Dedifferentiated amniotic fluid mesenchymal stem cell (primary cell): ENCODE data around the gene HTR3A.
"Not testable (repeated sequence)": the region's sequence is repeated elsewhere in the genome, so short reads cannot be mapped to it uniquely, and the experiment has no call there.

Source experiments
- DNase-seq: peaks from one replicate; pipeline ENCODE4 v3.0.0-alpha.2; 2016; ENCODE audit errors: extremely low spot score

Gene HTR3A

DNA sequence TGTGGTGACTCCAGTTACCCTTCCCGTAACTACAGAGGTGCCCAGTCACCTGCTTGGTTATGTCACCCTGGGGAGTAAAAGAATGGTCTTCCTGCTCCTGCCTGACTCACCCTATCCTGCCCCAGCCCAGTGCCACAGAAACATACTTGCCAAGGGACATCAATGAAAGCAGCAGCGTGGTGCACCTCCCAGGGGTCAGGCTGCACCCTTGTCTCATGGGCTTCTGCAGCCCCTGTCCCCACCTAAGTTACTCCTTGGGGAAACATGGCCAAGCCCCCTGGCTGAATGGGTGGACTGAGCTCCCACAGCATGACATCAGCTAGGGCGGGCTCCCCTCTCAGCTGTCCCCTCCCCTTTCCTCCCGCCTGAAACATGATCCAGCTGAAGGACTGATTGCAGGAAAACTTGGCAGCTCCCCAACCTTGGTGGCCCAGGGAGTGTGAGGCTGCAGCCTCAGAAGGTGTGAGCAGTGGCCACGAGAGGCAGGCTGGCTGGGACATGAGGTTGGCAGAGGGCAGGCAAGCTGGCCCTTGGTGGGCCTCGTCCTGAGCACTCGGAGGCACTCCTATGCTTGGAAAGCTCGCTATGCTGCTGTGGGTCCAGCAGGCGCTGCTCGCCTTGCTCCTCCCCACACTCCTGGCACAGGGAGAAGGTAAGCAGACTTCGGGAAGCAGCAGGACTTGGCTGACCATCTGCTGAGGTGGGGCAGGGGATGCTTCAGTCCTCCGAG is at the start of gene HTR3A:
Gene HTR3A, plus strand, starts transcription at position 368 of the 730 bp plus-strand sequence. Its CDS starts 218 bp downstream, at position 586.
- no peak for DNase-seq

DNA sequence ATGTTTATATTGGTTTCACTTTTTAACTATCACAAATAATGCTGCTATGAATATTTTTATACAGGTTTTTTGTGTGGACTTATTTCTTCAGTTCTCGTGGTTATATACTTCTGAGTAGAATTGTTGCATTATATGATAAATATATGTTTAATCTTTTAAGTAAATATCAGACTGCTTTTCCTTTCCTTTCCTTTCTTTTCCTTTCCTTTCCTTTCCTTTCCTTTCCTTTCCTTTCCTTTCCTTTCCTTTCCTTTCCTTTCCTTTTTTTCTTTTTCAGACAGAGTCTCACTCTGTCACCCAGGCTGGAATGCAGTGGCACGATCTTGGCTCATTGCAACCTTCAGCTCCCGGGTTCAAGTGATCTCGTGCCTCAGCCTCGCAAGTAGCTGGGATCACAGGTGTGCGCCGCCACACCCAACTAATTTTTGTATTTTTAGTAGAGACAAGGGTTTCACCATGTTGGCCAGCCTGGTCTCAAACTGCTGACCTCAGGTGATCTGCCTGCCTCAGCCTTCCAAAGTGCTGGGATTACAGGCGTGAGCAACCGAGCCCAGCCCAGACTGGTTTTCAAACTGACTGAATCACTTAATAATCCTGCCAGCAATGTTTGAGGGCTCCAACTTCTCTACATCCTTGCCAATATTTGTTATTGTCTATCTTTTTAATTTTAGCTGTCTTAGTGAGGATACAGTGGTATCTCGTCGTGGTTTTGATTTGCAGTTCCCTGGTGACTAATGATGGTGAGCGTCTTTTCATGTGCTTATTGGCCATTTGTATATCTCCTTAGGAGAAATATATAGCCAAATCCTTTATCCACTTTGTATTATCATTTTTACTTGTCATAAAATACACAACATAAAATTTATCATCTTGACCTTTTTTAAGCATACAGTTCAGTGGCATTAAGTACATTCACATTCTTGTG is 48.4 kb upstream of the HTR3A start:
- no peak for DNase-seq

DNA sequence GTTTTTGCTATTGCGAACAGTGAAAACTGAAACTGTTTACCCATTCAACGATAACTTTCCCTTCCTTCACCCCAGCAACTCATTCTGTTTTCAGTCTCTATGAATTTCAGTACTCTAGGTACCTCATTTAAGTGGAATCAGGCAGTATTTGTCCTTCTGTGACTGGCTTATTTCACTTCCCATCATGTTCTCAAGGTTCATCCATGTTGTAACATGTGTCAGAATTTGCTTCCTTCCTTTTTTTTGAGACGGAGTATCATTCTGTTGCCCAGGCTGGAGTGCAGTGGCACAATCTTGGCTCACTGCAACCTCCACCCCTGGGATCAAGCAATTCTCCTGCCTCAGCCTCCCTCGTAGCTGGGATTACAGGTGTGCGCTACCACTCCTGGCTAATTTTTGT is 46.6 kb upstream of the HTR3A start:
- DNase-seq, result no peak

DNA sequence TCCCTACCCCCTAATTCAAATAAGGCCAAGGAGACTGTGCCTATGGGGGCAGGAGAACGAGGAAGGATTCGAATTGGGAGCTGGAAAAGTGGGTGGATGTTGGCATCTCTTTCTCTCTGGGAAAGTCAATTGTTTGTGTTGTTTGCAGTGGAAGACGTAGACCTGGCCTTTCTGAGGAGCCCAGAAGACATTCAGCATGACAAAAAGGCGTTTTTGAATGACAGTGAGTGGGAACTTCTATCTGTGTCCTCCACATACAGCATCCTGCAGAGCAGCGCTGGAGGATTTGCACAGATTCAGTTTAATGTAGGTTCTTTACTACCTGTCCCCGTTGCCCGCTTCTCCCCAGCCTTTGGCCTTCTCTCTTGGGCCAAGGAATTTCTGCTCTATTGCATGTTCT is 42.1 kb upstream of the HTR3A start:
- DNase-seq, result no peak

DNA sequence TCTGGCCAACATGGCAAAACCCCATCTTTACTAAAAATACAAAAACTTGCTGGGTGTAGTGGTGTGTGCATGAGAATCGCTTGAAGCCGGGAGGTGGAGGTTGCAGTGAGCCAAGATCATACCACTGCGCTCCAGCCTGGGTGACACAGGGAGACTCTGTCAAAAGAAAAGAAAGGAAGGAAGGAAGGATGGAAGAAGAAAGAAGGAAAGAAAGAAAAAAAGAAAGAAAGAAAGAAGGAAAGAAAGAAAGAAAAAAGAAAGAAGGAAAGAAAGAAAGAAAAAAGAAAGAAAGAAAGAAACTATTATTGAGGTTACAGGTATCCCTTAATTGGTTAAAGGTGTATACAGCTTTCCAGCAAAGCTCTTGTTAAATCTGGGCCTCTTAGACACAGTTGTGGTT is 40.7 kb upstream of the HTR3A start:
- DNase-seq, result not testable (repeated sequence)

DNA sequence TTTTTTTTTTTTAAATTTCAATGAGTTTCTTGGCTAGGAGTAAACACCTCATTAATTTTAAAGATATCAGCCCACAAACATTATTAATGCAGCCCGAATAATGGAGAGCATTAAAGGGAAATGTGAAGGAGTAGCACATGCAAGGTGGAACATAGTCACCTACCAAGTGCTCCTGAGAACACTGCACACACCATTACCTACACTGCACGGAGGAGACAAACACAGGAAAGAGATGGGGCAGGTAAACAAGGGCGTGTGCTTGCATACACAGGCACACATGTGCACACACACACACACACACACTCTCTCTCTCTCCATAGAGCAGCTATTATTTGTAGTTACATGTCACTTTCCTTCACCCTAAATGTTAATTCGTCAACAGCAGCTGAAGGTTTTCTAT is 40.1 kb upstream of the HTR3A start:
- DNase-seq, result no peak

DNA sequence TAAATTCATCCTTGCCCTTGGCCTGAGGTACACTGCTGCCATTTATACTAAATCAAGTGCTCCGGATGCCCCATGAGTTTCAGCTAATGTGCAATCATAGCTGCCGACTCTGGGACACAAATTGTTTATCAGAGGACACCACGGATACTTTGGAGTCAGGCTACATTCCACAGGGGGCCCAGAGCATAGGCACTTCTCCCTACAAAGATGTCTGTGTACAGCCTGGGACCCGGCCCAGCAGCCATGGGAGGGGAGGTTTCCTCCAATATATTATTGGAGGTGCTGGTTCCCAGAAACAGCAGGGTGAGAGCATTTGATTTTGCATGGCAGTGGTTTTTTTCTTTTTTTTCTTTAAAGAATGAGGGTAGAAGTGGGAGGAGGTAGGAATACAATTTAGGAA is 39.0 kb upstream of the HTR3A start:
- no peak for DNase-seq

DNA sequence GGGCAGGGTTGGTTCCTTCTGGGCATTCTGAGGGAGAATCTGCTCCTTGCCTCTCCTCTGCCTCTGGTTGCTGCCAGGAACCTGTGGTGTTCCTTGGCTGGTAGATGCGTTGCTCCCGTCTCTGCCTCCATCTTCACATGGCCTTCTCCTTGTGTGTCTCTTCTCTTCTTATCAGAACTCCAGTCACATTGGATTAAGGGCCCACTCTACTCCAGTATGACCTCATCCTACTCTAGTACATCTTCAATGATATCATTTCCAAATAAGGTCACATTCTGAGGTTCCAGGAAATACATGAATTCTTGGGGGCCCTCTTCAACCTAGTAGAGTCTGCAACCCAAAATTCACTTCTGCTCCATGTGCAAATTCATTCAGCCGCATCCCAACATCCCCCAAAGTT is 37.0 kb upstream of the HTR3A start:
- DNase-seq, result no peak

DNA sequence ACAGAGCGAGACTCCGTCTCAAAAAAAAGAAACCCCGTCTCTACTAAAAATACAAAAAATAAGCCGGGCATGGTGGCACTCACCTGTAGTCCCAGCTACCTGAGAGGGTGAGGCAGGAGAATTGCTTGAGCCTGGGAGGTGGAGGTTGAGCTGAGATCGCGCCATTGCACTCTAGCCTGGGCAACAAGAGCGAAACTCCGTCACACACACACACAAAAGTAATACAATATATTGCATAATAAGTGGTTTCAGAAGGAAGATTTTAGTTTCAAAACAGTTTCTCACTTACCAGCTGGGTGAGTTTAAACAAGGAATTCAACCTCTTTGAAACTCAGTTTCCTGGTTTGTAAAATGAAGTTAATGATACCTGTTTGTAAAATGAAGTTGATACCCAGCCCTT is 32.7 kb upstream of the HTR3A start:
- DNase-seq, result no peak

DNA sequence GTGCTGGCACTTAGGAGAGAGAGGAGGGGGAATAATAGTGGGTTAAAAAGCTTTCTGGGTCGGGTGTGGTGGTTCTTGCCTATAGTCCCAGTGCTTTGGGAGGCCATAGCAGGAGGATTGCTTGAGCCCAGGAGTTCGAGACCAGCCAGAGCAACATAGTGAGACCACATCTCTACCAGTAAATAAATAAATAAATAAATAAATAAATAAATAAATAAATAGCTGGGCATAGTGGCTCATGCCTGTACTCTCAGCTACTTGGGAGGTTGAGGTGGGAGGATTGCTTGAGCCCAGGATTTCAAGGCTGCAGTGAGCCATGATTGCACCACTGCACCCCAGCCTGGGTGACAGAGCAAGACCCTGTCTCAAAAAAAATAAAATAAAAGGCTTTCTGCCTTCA is 28.7 kb upstream of the HTR3A start:
- not testable (repeated sequence) for DNase-seq

DNA sequence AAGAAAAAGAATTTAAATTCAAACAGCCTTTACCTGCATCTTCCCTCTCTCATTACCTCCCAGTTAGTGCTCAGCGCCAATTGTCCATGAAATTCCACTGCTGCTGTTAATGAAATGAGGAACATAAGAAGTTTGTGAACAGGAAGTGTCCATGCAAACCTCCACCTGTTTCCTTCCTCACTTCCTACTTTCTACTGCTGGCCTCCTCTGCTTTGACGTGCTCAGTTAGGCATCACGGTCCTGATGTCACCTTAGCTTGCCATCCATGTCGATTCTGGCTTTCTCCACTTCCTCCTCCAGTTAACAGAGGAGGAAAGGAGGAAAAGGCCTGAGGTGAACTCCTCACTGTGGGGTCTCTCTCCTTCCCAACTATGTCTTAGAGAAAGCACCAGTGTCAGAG is 26.9 kb upstream of the HTR3A start:
- no peak for DNase-seq

DNA sequence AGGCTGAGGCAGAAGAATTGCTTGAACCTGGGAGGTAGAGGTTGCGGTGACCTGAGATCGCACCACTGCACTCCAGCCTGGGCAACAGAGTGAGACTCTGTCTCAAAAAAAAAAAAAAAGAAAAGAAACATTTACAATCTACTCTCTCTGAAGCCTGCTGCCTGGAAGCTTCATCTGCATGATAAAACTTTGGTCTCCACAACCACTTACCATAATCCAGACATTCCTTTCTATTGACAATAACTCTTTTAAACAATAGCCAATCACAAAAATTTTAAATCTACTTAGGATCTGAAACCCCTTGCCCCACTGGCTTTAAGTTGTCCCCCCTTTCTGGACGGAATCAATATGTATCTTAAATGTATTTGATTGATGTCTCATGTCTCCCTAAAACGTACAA is 25.0 kb upstream of the HTR3A start:
- DNase-seq, result no peak

DNA sequence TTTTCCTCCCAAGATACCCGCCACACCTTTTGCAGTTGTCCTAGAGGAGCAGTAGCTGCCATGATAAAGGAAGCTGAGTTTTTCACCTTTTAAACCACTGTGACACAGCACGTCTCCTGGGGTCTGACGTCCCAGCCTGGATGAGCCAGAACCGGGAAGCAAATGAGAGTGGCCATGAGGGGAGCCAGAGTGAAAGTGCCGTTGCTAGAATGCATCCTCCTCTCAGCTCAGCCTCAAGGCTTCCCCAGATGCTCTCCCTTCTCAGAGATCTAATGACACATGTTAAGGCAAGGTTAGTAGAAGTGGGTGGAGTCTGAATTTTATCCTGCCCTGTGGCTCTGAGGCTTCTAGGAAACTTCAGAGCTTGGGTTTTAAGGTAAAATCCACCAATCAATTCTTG is 23.4 kb upstream of the HTR3A start:
- DNase-seq, result no peak

DNA sequence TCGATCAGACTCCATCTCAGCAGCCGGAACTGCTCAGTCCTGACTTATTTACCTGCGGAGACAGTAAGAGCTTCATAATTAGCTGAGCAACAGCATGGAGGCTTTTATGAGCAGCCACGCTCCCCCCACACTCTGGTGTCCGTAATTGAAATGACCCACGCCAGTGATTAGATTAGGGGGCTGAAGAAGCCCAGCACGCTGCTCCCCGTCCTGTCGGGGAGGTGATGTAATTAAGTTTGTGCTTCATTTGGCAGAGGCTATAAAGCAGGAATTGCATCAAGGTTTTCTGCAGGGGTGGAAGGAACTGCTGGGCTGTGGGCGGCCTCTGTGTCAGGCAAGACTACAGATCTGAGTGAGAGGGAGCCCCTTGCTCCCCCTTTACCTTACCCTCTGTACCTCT is 22.8 kb upstream of the HTR3A start:
- DNase-seq, result no peak

DNA sequence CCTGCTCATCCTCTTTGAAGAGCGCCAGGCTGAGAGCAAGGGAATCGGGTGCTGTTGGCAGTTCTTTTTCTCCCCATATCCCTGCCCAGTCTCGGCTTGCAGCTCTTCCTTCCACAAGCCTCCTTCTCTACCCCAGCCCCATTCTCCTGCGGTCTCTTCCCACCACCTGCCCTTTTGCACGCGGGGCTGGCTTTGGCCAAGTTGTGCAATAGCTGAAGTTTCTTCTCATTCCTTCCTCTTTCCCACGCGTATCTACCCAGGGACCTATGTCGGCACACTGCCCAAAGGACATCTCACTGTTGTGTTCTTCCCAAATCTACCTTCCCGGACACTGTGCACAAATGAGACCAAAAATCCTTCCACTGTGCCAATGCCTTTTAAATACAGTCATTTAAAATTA is 22.3 kb upstream of the HTR3A start:
- DNase-seq, result no peak

DNA sequence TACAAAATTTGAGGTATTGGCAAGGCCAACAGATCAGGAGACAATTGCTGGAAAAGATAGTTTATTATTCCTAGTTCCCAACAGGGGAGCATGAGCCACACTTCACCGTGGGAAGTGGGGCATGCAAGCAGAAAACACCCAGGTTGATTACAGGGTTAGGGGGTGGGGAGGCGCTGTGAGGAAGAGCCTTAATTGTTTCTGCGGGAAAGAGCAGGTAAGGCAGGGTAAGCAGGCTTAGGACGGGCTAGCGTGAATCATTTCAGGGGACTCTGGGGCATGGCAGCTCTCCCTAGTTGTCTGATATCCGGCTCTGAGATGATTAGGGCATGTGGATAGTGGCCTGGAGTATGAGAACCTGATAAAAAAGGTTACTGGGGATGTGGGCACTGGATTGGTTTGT is 20.7 kb upstream of the HTR3A start:
- no peak for DNase-seq

DNA sequence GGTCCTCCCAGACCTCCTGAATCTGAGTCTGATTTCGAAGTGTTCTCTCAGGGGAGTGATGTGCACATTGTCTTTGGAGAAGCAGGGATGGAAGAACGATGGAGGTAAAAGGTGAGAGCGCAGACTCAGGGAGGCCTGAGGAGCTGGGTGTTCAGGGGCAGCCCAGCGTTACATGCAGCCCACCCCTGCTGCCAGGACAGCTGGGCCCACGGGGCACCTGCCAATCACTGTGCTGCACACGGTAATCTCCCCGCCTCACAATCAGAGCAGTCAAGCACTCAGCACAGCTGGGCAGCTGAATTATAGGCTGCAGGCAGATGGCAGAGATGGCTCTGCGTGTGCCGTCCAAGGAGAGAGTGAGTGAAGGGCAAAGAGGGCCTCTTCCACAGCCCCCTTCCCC is 17.9 kb upstream of the HTR3A start:
- no peak for DNase-seq

DNA sequence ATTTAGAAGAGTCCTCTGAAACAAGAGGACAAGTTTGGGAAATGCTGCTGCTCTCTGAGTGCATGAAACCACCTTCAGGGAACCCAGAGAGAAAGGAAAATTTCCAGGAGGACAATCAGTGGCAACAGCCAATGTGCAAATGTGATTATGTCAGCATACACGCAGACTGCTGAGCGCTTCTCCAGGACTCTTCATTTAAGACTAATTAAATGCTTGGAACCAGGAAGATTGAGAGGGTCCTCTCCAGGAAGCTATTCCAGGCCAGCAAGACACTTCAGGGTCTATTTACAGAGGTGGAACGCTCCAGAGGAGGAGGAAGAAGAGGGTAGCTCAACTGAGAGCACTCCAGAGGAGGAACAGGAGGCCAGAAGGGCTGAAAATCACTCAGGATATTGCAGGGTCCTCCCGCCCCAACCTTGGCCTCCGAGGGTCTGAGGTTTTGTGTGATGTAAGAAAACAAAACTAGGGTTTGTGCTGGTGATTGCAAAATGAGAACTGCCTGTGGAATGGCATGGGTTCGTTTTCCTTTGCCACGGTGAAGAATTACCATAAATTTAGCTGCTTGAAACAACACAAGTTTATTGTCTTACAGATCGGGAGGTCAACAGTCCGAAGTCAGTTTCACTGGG is 14.1 kb upstream of the HTR3A start:
- no peak for DNase-seq

DNA sequence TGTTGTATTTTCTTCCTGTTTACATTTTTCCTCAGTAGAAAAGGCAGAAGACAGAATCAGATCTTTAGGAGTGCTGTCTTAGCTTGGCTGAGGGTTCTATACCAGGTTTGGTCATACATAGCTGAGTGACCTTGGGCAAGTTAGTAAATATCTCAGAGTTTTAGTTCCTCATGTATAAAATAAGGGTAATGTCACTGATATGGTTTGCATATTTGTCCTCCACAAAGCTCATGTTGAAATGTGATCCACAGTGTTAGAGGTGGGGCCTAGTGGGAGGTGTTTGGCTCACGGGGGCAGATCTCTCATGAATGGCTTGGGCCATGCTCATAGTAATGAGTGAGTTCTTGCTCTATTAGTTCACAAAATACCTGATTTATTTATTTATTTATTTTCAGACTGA is 7.5 kb upstream of the HTR3A start:
- DNase-seq, result no peak

DNA sequence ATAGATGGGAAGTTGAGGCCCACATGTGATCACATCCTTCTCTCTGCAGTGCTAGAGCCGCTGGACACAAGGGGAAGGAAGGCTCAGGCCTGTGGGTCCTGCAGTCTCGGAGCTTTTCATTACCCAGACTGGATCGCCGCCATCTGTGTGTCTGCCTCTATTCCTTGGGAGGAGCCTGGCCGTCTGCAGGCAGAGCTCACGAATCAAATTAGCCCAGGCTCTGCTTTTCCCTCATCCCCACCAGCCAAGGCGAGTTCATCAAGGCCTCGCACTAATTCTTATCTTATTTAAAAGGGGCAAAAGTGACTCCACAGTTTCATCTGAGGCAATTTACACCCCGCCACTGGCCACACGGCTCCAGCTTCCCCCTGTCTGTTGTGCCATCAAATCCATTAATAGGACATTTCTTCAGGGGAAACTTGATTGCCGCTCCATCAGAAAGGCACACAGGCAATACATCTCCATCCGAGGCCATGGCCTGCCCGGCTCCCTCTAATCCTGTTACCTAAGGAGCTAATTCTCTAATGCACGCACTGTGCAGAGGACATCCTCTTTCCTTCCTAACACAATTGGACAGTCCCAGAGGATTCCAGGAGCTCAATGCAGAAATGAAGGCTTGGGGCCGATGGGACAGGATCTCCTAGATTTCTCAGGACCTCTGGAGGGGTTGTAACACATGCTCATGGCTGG is 3.3 kb upstream of the HTR3A start:
- no peak for DNase-seq

DNA sequence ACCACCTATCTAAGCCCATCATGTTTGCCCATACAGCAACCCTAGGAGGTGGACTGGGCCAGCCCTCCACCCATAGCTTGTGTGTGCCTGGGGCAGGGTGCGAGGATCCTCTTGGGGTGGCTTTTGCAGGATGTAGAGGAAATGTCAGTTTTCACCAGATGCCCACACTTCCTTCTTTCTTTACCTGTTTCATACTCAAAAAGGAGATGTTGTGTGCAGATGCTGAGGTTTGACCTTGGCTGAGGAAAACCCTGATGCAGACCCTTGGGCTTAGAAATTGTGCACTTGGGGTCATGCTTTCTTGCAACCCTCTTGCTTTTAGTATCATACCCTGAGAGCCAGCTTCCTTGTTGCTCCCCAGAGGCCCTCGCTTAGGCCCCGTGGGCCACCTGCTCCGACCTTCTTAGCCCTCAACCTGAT is 2.2 kb downstream of the HTR3A start:
- no peak for DNase-seq

DNA sequence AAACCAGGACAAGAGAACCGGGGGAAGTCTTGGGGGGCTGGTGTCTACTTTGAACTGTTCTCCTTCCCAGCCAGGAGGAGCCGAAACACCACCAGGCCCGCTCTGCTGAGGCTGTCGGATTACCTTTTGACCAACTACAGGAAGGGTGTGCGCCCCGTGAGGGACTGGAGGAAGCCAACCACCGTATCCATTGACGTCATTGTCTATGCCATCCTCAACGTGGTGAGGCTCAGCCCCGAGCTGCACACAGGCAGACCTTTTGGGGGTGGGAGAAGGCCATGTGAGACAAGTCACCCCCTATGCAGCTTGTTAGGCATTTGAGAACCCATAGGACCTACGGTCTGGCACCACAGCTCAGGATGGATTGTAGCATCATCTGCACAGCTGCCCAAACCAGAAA is 2.8 kb downstream of the HTR3A start:
- DNase-seq, result no peak
